CD4-positive, alpha-beta T cell treated with Interleukin-17A for 1 hour (primary cell): ENCODE results near the gene LITAF.
"Not testable (repeated sequence)": the region's sequence is repeated elsewhere in the genome, so short reads cannot be mapped to it uniquely, and the experiment has no call there.

Experiments used
- DNase-seq: peaks from one replicate; pipeline ENCODE4 v3.0.0-alpha.2; 2020

Gene LITAF

GRCh38 chr16:11513366-11513765 is 73.4 kb downstream of the LITAF start:
- DNase-seq: not testable (repeated sequence)

DNA sequence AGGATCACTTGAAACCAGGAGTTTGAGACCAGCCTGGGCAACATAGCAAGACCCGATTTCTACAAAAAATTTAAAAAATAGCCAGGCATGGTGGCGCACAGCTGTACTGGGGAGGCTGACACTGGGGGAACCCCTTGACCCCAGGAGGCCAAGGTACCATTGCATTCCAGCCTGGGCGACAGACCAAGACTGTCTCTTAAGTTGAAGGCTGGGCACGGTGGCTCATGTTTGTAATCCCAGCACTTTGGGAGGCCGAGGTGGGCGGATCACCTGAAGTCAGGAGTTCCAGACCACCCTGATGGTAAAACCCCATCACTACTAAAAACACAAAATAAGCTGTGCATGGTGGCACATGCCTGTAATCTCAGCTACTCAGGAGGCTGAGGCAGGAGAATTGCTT is 74.9 kb downstream of the LITAF start:
- DNase-seq: no peak

DNA sequence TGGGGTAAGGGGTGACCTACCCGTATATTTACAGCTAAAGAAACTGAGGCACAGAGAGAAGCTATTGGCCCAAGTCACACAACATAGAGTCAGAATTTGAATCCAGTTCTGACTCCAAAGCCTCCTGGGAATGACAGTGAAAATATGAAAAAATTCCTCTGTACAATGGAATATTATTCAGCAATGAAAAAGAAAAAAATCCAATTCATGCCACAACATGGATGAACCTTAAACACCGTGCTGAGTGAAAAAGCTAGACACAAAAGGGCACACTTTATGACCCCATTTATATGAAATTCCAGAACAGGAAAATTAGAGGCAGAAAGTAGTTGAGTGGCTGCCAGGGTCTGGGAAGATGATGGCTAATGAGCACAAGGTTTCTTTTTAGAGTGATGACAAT is 75.4 kb downstream of the LITAF start:
- DNase-seq: no peak

- no peak for DNase-seq
Observed at GRCh38 chr16:11510178-11510973, 76.3 kb downstream of the LITAF start.

GRCh38 chr16:11507991-11508390 is 78.7 kb downstream of the LITAF start:
- DNase-seq: no peak

DNA sequence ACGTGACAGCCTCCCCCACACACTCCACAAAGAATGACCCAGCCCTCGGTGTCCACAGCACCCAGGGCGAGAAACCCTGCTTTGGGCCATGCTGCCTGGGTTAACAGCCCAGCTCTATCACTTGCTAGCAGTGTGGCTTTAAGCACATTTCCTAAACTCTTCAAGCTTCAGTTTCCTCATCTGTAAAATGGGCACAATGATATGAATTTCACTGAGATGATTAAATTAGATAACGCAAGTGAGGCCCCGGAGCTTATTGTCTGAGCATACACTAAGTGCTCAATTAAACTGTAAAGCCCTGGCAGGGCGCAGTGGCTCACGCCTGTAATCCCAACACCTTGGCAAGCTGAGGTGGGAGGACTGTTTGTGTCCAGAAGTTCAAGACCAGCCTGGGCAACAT is 79.4 kb downstream of the LITAF start:
- DNase-seq: no peak

DNA sequence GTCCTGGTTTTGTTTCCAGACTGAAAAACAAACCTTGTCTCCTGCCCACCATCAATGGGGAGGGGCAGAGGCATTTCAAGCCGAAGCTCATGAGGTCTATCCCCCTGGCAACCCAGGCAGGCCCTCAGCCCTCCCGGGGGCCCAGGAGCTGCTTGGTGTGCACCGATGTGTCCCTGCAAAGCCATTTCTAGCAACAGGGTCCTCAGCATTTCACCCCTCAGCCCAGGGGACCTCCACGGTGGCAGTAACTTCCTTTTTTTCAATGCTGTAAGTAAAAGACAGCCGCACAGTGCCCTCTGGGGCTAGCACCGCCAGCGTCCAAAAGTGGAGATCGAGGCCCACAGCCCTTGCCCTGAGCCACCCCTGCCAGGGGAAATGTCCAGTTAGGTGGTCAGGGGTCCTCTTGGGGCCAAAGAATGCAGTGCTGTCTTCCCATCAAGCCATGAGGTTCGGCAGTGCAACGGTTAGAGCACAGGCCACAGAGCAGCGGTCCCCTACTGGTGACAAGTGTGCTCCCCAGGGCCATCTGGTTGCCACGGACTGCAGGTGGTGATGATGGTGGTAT is 79.9 kb downstream of the LITAF start:
- no peak for DNase-seq

DNA sequence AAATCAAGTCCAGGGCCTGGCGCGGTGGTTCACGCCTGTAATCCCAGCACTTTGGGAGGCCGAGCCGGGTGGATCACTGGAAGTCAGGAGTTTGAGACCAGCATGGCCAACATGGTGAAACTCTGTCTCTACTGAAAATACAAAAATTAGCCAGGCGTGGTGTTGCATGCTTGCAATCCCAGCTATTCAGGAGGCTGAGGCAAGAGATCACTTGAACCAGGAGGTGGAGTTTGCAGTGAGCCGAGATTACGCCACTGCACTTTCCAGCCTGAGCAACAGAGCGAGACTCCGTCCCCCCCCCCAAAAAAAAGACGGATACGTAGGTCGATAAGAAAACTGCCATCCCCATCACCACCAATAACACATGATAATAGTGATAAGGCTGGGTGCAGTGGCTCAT is 82.5 kb downstream of the LITAF start:
- DNase-seq: not testable (repeated sequence)

DNA sequence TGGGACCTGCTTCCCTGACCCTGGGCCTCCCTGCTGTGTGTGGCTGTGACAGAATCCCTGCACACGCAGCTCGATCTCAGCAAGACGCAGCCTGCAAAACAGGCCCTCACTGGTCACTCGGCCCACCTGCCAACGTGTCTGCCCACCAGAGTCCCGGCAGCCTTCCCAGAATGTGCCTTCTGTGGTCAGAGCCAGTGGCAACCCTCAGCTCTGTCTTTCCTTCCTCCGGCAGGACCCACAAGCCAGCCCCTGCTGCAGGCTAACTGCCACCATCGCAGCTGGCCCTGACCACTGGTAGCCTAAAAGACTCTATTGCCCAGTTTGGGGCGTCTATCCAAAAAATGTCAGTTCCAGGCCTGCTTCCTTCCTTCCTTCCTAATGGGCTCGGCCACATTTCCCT is 83.2 kb downstream of the LITAF start:
- DNase-seq: no peak

DNA sequence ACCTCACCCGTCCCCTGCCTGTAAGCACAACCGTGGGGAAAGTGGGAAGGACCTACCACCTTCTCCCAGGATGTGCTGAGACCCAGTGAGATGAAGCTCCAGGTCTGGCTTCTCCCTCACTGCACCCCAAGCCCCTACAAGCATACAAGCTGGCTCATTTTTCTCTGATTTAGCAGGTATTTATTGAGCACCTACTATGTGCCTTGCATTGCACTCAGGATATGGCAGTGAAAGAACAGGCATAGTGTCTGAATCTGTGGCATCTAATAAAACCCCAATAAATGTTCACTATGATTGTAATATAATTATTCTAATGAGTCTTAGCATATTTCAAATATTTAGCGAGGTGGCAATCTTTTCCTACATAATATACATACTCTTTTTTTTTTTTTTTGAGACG is 84.5 kb downstream of the LITAF start:
- no peak for DNase-seq

GRCh38 chr16:11501632-11502031 is 85.1 kb downstream of the LITAF start:
- DNase-seq: no peak

- DNase-seq: no peak
Observed at GRCh38 chr16:11500700-11501346, 85.9 kb downstream of the LITAF start.

DNA sequence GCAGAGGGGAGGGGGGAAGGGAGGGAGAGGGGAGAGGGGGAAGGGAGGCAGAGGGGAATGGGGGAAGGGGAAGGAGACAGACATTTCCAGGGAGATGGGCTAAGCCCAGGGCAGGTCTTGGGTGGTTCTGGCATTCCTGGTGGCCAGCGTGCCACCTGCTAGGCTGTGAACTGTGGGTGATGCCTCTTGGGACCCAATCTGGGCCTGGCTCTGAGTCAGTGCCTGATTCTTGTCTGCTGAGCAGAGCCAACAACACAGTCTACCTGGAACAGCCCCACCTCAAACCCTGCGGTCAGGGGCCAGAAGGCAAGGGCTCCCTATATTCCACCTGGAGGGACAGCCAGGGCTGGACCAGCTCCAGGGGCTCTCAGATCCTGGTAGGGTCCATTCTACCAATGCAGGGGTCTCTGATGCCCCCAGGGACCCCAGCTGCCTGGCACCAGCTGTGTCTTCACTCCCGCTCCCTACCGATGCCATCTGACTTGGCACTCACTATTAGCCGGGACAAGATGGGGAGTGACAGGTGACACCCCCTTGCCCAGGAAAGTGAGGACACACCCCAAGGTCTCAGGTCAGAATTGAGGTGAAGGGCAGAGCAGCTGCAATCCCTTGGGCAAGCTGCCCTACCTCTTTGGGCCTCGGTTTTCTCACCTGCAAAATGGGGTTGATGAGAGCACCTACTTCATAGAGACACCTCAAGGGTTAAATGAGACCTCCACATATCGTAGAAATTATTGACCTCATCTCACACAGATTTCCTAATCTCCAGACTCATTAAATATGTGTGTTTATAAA is 87.2 kb downstream of the LITAF start:
- DNase-seq: no peak

DNA sequence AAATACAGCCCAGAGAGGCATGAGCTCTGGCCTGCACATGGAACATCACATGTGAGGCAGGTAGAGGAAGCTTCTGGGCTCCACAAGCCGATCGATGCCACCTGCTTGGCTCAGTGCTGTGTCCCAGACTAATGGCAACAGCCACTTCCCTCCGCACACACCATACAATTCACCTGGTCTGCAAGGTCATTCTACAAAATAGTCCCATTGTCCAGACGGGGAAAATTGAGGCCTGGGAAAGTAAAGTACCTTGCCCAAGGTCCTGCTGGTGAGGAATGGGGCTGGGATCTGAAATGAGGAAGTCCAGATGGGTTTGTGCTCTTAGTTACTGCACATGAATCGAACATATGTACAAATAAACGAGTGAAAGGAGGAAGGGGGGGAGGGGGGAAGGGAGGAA is 88.0 kb downstream of the LITAF start:
- no peak for DNase-seq

- DNase-seq: no peak
Observed at GRCh38 chr16:11497851-11498289, 88.8 kb downstream of the LITAF start.
